Fibroblast of mammary gland (primary cell): ENCODE results near the gene VTI1B.

Experiments used
- DNase-seq: peaks from one replicate; pipeline ENCODE4 v3.0.0-alpha.2; 2010; ENCODE audit warnings: low read depth
- H3K4me3 ChIP-seq: 2 replicates; pipeline ENCODE4 v1.5.1; 2011; ENCODE audit warnings: low read depth, mild to moderate bottlenecking, low read length, moderate library complexity; ENCODE audit not compliant: control insufficient read depth
- TF ChIP-seq, protein P1 (sequence below): conservative IDR thresholded peaks from 2 replicates; pipeline ENCODE4 v1.5.1; 2011; ENCODE audit warnings: low read depth, low read length, inconsistent platforms; ENCODE audit not compliant: control insufficient read depth, insufficient read depth

VTI1B gene

DNA sequence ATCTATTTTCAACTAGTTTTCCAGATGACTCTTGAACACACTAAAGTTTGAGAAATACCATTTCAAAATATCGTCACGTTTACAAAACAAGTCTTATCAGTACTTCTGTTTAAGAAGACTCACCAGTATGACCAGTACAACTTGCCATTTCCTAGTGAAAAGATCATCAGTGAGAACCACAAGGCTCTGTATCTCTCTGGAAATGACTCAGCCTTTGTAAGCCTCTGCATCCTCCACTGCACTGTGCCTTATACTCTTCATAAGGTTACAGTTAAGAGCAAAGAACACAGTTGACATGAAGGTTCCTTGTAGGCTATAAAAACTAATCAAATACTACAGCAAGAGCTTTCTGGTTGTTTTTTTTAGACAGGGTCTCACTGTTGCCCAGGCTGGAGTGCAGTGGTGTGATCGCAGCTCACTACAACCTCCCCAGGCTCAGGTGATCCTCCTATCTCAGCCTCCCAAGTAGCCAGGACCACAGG lies 5.7 kb upstream of the VTI1B start:
- H3K4me3 ChIP-seq: no peak overlapping the region
- TF ChIP-seq, protein P1, sequence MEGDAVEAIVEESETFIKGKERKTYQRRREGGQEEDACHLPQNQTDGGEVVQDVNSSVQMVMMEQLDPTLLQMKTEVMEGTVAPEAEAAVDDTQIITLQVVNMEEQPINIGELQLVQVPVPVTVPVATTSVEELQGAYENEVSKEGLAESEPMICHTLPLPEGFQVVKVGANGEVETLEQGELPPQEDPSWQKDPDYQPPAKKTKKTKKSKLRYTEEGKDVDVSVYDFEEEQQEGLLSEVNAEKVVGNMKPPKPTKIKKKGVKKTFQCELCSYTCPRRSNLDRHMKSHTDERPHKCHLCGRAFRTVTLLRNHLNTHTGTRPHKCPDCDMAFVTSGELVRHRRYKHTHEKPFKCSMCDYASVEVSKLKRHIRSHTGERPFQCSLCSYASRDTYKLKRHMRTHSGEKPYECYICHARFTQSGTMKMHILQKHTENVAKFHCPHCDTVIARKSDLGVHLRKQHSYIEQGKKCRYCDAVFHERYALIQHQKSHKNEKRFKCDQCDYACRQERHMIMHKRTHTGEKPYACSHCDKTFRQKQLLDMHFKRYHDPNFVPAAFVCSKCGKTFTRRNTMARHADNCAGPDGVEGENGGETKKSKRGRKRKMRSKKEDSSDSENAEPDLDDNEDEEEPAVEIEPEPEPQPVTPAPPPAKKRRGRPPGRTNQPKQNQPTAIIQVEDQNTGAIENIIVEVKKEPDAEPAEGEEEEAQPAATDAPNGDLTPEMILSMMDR: no peak
- DNase-seq: peak; percentile 93

DNA sequence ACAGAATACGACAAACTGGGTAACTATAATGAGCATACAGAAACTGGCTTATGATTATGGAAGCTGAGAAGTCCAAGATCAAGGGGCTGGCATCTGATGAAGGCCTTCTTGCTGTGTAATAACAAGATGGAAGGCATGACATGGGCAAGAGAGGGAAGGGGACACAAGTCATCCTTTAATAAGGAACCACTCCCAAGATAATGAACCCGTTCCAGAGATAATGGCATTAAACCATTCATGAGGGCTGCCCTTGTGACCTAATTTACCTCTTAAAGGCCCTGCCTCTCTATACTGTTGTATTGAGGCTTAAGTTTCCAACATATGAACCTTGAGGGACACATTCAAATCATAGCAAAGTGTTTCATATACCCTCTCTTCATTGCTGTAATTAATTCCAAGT lies 4.6 kb upstream of the VTI1B start:
- H3K4me3 ChIP-seq: no peak overlapping the region
- DNase-seq: no peak
- TF ChIP-seq, protein P1: no peak

DNA sequence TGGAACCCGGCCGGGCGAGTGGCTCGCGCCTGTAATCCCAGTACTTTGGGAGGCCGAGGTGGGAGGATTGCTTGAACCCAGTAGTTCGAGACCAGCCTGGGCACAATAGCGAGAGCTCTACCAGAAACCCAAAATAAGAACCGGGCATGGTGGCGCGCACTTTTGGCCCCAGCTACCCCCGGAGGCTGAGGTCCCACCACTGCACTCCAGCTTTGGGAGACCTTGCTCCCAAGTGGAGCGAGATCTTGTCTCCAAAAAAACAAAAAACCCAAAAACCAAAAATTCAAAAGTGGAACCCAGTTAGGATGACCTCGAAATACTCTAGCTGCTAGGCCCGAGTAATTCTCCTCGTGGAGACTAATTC lies 769 bp upstream of the VTI1B start:
- TF ChIP-seq, protein P1: no peak
- H3K4me3 ChIP-seq: peak overlapping the region; percentile 82
- no peak for DNase-seq

DNA sequence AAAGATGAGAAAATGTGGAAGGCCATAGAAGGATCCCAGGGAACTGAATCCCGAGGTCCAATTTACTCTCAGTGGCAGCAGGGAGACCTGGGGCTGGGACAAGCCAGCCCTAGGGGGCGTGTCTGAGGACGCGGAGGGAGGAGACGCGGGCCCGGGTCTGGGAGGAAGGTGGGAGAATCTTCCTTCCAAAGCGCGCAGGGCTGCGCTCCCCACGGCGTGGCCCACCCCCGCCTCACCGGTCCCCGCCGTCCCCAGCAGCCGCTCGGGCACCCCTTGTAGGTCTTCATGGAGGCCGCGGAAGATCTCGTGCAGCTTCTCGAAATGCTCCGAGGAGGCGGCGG lies 323 bp downstream of the VTI1B start:
- DNase-seq: peak; percentile 40
- TF ChIP-seq, protein P1: no peak
- H3K4me3 ChIP-seq: peak overlapping the region; percentile 82

DNA sequence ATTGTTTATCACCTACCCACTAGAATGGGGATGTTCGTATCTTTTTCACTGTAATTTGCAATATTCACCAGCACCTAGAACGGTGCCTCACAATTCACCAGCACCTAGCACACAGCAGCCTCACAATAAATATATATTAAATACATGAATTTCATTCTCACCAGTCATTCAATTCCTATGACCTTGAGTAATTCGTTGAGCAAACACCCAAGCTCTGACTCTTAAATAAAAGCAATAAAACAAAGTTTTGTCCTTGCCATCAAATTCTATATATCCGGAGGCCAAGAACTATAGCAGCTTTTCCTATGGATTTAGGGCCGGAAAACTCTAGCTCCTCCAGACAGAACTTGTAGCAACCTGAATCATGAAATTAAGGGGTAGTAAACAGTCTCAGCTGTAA lies 981 bp downstream of the VTI1B start:
- peak overlapping the region; percentile 82 for H3K4me3 ChIP-seq
- TF ChIP-seq, protein P1: no peak
- peak; percentile 23 for DNase-seq

DNA sequence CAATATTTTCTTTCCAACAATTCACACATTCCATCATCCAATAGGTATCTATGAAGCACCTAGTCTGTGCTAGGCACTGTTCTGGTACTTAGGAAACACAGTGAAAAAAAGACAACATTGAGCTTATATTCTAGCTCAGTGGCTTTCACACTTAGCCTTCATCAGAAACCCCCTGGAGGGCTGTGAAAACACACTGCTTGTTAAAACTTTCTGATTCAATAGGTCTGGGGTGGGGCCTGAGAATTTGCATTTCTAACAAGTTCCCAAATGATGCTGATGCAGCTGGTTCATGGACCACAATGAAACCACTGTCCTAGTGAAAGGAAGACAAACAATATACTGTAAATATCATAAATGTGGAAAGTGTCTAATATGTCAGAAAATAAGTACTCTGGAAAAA lies 5.9 kb downstream of the VTI1B start:
- no peak for DNase-seq
- no peak overlapping the region for H3K4me3 ChIP-seq
- TF ChIP-seq, protein P1: no peak
